ENCODE data around the gene NPB. TPM values are rescaled to one million over a fixed set of nuclear protein-coding genes. Genes with fewer than 3 reads are reported as not detected.

Gene NPB
- total RNA-seq: 0.26 and 0.63 TPM in 2 replicates

GRCh38 chr17:81902023-81902652 is at the start of gene NPB:
Gene NPB, plus strand, starts transcription at chr17:81902238. Its CDS starts 40 bp downstream, at chr17:81902278.

GRCh38 chr17:81859906-81860755 is 41.9 kb upstream of the NPB start, which contains the start of gene P4HB:
Gene P4HB, minus strand, starts transcription at chr17:81860535. Its CDS starts 64 bp downstream, at chr17:81860471.

GRCh38 chr17:81870981-81871386 is 31.1 kb upstream of the NPB start, which contains the start of gene ARHGDIA:
Gene ARHGDIA, minus strand, starts transcription at chr17:81871337. Its CDS starts 1,407 bp downstream, at chr17:81869930.

GRCh38 chr17:81911277-81911961 is 9.4 kb downstream of the NPB start, which contains the start of gene PCYT2:
Gene PCYT2, minus strand, starts transcription at chr17:81911399. Its CDS starts 44 bp downstream, at chr17:81911355.

GRCh38 chr17:81917565-81918332 is 15.7 kb downstream of the NPB start, which contains the start of gene SIRT7:
Gene SIRT7, minus strand, starts transcription at chr17:81918176. Its CDS starts 45 bp downstream, at chr17:81918131.

GRCh38 chr17:81927653-81928543 is 25.9 kb downstream of the NPB start, which contains the start of gene MAFG:
Gene MAFG, minus strand, starts transcription at chr17:81927735. Its CDS starts 4,550 bp downstream, at chr17:81923185.

GRCh38 chr17:81947189-81947588 is 45.2 kb downstream of the NPB start, which contains the start of gene MYADML2:
Gene MYADML2, minus strand, starts transcription at chr17:81947233. Its CDS starts 5,492 bp downstream, at chr17:81941741.

Other genes starting within 250 kb of the NPB start
- gene PDE6G, start 245.7 kb upstream of the NPB start, total RNA-seq: not detected in 2 replicates
- 37.0 and 39.0 TPM in 2 replicates for gene OXLD1, start 235.6 kb upstream of the NPB start, total RNA-seq
- gene CCDC137, start 235.5 kb upstream of the NPB start, total RNA-seq: 6.5 and 7.5 TPM in 2 replicates
- 21.5 and 34.0 TPM in 2 replicates for gene ARL16, start 218.4 kb upstream of the NPB start, total RNA-seq
- 57.4 and 64.3 TPM in 2 replicates for gene HGS, start 218.2 kb upstream of the NPB start, total RNA-seq
- gene MRPL12, start 198.9 kb upstream of the NPB start, total RNA-seq: 3.5 and 7.6 TPM in 2 replicates
- gene SLC25A10, start 190.0 kb upstream of the NPB start, total RNA-seq: 2.7 and 5.4 TPM in 2 replicates
- not detected in 2 replicates for gene GCGR, start 98.1 kb upstream of the NPB start, total RNA-seq
- gene MCRIP1, start 68.9 kb upstream of the NPB start, total RNA-seq: 96.1 and 97.3 TPM in 2 replicates
- gene PPP1R27, start 67.2 kb upstream of the NPB start, total RNA-seq: not detected in 2 replicates
- 766 and 822 TPM in 2 replicates for gene P4HB, start 41.7 kb upstream of the NPB start, total RNA-seq
- gene ARHGDIA, start 30.9 kb upstream of the NPB start, total RNA-seq: 44.2 and 81.2 TPM in 2 replicates
- gene ALYREF, start 10.7 kb upstream of the NPB start, total RNA-seq: 89.5 and 91.1 TPM in 2 replicates
- 255 and 291 TPM in 2 replicates for gene ANAPC11, start 10.5 kb upstream of the NPB start, total RNA-seq
- gene PCYT2, start 9.2 kb downstream of the NPB start, total RNA-seq: 41.1 and 46.2 TPM in 2 replicates
- gene SIRT7, start 15.9 kb downstream of the NPB start, total RNA-seq: 18.8 and 21.9 TPM in 2 replicates
- gene MAFG, start 25.5 kb downstream of the NPB start, total RNA-seq: 12.1 and 17.5 TPM in 2 replicates
- 46.8 and 79.8 TPM in 2 replicates for gene PYCR1, start 35.1 kb downstream of the NPB start, total RNA-seq
- gene MYADML2, start 45.0 kb downstream of the NPB start, total RNA-seq: not detected in 2 replicates
- under 0.01 TPM in 1 of 2 replicates, not detected in the other for gene NOTUM, start 58.9 kb downstream of the NPB start, total RNA-seq
- gene ASPSCR1, start 75.4 kb downstream of the NPB start, total RNA-seq: 26.6 and 28.4 TPM in 2 replicates
- 14.9 and 33.4 TPM in 2 replicates for gene CENPX, start 120.6 kb downstream of the NPB start, total RNA-seq
- 12.0 and 15.0 TPM in 2 replicates for gene LRRC45, start 121.1 kb downstream of the NPB start, total RNA-seq
- gene RAC3, start 129.4 kb downstream of the NPB start, total RNA-seq: 5.4 and 5.7 TPM in 2 replicates
- 25.1 and 30.3 TPM in 2 replicates for gene DCXR, start 135.5 kb downstream of the NPB start, total RNA-seq
- gene RFNG, start 149.6 kb downstream of the NPB start, total RNA-seq: 24.6 and 26.8 TPM in 2 replicates
- 92.8 and 95.1 TPM in 2 replicates for gene GPS1, start 149.7 kb downstream of the NPB start, total RNA-seq
- gene DUS1L, start 163.6 kb downstream of the NPB start, total RNA-seq: 34.8 and 43.7 TPM in 2 replicates
- gene FASN, start 196.0 kb downstream of the NPB start, total RNA-seq: 63.3 and 80.4 TPM in 2 replicates

All from bronchial smooth muscle cell (primary cell).